Mesothelial cell of epicardium (in vitro differentiated cells): ENCODE data around the gene TMEM196. TPM values are rescaled to one million over a fixed set of nuclear protein-coding genes. Genes with fewer than 3 reads are reported as not detected.

Experiments used
- DNase-seq, 2 experiments: peaks; one replicate each; pipeline ENCODE4 v3.0.0; 2021; ENCODE audit warnings: low spot score in 2 of 2; ENCODE audit not compliant: unreplicated experiment in 2 of 2
- H3K27ac Mint-ChIP-seq: 2 replicates; pipeline ENCODE4 v1.8.0; 2021; ENCODE audit warnings: mixed read lengths
- H3K27me3 Mint-ChIP-seq: 2 replicates; pipeline ENCODE4 v1.8.0; 2021; ENCODE audit warnings: low read depth, mixed read lengths
- H3K36me3 Mint-ChIP-seq: 2 replicates; pipeline ENCODE4 v1.8.0; 2021; ENCODE audit warnings: mixed read lengths
- H3K4me1 Mint-ChIP-seq: 2 replicates; pipeline ENCODE4 v1.8.0; 2021; ENCODE audit warnings: mixed read lengths
- H3K4me3 Mint-ChIP-seq: 2 replicates; pipeline ENCODE4 v1.8.0; 2021; ENCODE audit warnings: mild to moderate bottlenecking, moderate library complexity, mixed read lengths
- H3K9me3 Mint-ChIP-seq: 2 replicates; pipeline ENCODE4 v1.8.0; 2021; ENCODE audit warnings: mixed read lengths
- CTCF ChIP-seq: fragments of 200-600 bp; sonication (generic); IDR thresholded peaks from one replicate; pipeline ENCODE4 v1.5.0; 2021; ENCODE audit warnings: antibody characterized with exemption; ENCODE audit not compliant: unreplicated experiment
- total RNA-seq: library from RNA; stranded (reverse); gene quantifications from 3 replicates; pipeline ENCODE4 v1.2.1, GENCODE V29; 2021

TMEM196 gene
- total RNA-seq, 1 donor from 2014 or later, result not detected

DNA sequence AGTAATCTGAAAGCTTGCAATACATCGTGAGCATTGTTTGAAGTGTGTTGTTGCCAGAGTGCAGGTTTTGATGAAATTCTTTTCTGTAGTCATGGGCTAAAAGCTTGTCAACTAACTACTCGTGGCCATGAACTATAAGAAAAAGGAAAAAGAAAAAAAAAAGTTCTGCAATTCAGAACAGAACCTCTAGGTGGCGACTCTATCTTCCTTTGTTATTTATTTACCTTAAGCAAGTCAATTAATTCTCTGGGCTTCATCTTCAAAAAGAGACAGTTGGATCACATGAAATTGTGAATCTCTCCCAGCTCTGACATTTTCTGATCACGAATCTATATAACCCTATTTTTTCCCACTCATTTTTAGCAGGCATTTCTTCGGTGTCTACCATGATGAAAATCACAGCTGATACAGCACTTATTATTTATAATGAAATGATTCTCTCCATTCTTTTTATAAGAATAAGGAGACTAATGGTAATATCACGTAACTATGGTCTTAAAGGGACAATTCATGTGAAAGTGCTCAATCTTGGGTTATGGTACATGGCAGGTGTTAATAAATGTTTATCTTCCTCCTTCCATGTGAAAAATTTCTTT, 18.8 kb downstream of the TMEM196 start:
- no peak overlapping the region for H3K27ac Mint-ChIP-seq
- H3K9me3 Mint-ChIP-seq, result no peaks in the 10 kb centered on the region
- H3K4me1 Mint-ChIP-seq, result peaks cover 4% of the 10 kb centered on the region
- no peaks in the 10 kb centered on the region for H3K36me3 Mint-ChIP-seq
- no peaks in the 10 kb centered on the region for H3K27me3 Mint-ChIP-seq
- no peak for DNase-seq
- H3K4me3 Mint-ChIP-seq, result no peak overlapping the region
- TF ChIP-seq CTCF, result peak; percentile 98

GRCh38 chr7:19752020-19752419, 21.4 kb downstream of the TMEM196 start:
- no peaks in the 10 kb centered on the region for H3K27me3 Mint-ChIP-seq
- H3K4me3 Mint-ChIP-seq, result no peak overlapping the region
- H3K27ac Mint-ChIP-seq, result no peak overlapping the region
- no peaks in the 10 kb centered on the region for H3K36me3 Mint-ChIP-seq
- no peaks in the 10 kb centered on the region for H3K9me3 Mint-ChIP-seq
- no peak for DNase-seq
- peaks cover 5% of the 10 kb centered on the region for H3K4me1 Mint-ChIP-seq
- no peak for TF ChIP-seq CTCF

DNA sequence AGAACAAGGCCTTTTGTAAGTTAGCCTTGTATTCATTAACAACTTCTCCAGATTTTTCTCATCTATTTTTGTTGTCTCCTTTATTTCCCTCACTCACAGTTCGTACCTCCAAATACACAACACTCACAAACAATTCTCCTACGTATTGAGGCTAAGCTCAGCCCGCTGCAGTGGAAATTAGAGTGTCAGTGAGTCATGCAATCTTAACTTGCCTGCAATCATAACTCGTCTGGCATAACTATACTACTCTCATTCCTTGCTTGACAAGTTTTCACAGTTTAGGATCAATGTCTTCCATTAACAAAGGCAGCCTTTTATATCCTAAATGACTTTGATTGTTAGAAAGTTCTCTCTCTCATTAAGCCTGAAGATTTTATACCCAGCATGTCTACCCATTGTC, 23.8 kb downstream of the TMEM196 start:
- TF ChIP-seq CTCF, result no peak
- H3K4me3 Mint-ChIP-seq, result no peak overlapping the region
- no peaks in the 10 kb centered on the region for H3K9me3 Mint-ChIP-seq
- peaks cover 5% of the 10 kb centered on the region for H3K4me1 Mint-ChIP-seq
- H3K27me3 Mint-ChIP-seq, result no peaks in the 10 kb centered on the region
- no peak for DNase-seq
- no peaks in the 10 kb centered on the region for H3K36me3 Mint-ChIP-seq
- no peak overlapping the region for H3K27ac Mint-ChIP-seq

- no peak overlapping the region for H3K27ac Mint-ChIP-seq
- TF ChIP-seq CTCF, result peak; percentile 66
- peaks cover 5% of the 10 kb centered on the region for H3K4me1 Mint-ChIP-seq
- no peak for DNase-seq
- H3K36me3 Mint-ChIP-seq, result no peaks in the 10 kb centered on the region
- H3K27me3 Mint-ChIP-seq, result no peaks in the 10 kb centered on the region
- H3K4me3 Mint-ChIP-seq, result no peak overlapping the region
- no peaks in the 10 kb centered on the region for H3K9me3 Mint-ChIP-seq
These were observed 25.6 kb downstream of the TMEM196 start for GRCh38 chr7:19747740-19748339.

GRCh38 chr7:19744075-19744474, 29.3 kb downstream of the TMEM196 start:
- Mint-ChIP-seq H3K36me3 (no peaks in the 10 kb centered on the region), H3K4me3 (no peak overlapping the region), H3K27me3 (peaks cover 8% of the 10 kb centered on the region), H3K9me3 (no peaks in the 10 kb centered on the region), H3K27ac (no peak overlapping the region), H3K4me1 (no peaks in the 10 kb centered on the region)
- TF ChIP-seq CTCF, result no peak
- DNase-seq, result no peak
